ENCODE results near the gene KIF5C. TPM values are rescaled to one million over a fixed set of nuclear protein-coding genes. Genes with fewer than 3 reads are reported as not detected.

Gene KIF5C
- total RNA-seq, 1 donor from 2014 or later, result not detected

DNA sequence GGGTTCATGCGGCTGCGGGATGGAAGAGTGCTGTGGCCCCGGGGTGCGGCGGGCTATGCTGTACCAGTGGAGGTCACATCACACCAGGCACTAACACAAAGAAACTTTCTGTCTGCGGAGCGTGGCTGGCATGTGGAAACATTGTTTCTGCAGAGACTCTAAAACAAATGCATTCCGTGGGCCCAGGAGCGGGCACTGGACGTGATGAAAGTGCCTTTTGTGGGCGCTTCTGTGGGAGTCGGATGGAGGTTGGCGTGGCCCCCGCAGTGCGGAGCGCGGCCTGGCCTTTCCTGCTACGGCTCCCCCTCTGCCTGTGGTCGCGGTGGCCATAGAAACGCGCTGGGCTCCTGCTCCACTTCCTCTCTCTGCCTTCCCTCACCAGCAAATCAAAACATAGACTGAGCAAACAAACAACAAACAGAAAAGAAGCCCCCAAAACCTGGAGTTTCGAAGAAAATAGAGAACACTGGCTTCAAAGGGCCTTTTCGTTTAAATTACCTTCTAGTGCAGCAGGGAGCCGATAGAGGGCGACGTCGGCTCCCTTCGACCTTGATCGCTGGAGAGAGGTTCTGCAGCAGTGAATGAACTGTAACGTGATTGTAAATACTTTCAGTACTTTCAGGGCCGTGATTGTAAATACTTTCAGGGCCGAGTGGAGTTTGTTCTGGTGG is 51.4 kb downstream of the KIF5C start:
- no peaks in the 10 kb centered on the region for H3K27me3 ChIP-seq (ENCODE audit: control insufficient read depth, insufficient read depth, low read length)
- H3K4me3 ChIP-seq (ENCODE audit: low read depth, low read length), result no peak overlapping the region
- H3K36me3 ChIP-seq (ENCODE audit: control insufficient read depth, insufficient read depth, low read length), result no peaks in the 10 kb centered on the region
- DNase-seq (ENCODE audit: low read depth) (peak; percentile 22), FAIRE-seq (no peak)
- TF ChIP-seq, protein P1, sequence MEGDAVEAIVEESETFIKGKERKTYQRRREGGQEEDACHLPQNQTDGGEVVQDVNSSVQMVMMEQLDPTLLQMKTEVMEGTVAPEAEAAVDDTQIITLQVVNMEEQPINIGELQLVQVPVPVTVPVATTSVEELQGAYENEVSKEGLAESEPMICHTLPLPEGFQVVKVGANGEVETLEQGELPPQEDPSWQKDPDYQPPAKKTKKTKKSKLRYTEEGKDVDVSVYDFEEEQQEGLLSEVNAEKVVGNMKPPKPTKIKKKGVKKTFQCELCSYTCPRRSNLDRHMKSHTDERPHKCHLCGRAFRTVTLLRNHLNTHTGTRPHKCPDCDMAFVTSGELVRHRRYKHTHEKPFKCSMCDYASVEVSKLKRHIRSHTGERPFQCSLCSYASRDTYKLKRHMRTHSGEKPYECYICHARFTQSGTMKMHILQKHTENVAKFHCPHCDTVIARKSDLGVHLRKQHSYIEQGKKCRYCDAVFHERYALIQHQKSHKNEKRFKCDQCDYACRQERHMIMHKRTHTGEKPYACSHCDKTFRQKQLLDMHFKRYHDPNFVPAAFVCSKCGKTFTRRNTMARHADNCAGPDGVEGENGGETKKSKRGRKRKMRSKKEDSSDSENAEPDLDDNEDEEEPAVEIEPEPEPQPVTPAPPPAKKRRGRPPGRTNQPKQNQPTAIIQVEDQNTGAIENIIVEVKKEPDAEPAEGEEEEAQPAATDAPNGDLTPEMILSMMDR (IDR thresholded peaks at IDR 0.05; ENCODE audit: insufficient read depth, low read length, severe bottlenecking), result peak; percentile 73

DNA sequence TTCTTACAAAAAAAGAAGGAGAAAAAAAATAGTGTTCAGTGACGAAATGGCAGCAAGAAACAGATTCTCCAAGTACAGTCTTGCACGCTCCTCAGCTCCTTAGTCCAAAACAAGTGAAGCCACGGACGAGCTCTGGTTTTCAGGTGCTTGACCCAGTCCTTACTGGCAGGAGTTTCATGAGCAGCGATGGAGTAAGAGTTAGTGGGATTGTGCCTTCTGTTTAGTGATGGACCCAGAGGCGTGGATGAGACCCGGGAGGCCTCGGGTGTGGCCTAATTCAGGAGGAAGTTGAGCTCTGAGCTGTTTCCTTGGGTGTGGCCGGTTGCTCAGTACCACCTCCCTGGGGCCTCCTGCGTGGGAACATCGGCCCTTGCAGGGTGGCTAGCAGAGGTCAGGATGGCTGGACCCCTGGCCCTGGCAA is 52.0 kb downstream of the KIF5C start:
- no peak for FAIRE-seq
- TF ChIP-seq, protein P1 (IDR thresholded peaks at IDR 0.05; ENCODE audit: insufficient read depth, low read length, severe bottlenecking), result no peak
- no peaks in the 10 kb centered on the region for H3K27me3 ChIP-seq (ENCODE audit: control insufficient read depth, insufficient read depth, low read length)
- no peaks in the 10 kb centered on the region for H3K36me3 ChIP-seq (ENCODE audit: control insufficient read depth, insufficient read depth, low read length)
- H3K4me3 ChIP-seq (ENCODE audit: low read depth, low read length), result no peak overlapping the region
- peak; percentile 0 for DNase-seq (ENCODE audit: low read depth)

GRCh38 chr2:148928395-148928794 is 53.4 kb downstream of the KIF5C start:
- H3K36me3 ChIP-seq (ENCODE audit: control insufficient read depth, insufficient read depth, low read length), result no peaks in the 10 kb centered on the region
- FAIRE-seq, result no peak
- DNase-seq (ENCODE audit: low read depth), result no peak
- TF ChIP-seq, protein P1 (IDR thresholded peaks at IDR 0.05; ENCODE audit: insufficient read depth, low read length, severe bottlenecking), result no peak
- H3K4me3 ChIP-seq (ENCODE audit: low read depth, low read length), result no peak overlapping the region
- H3K27me3 ChIP-seq (ENCODE audit: control insufficient read depth, insufficient read depth, low read length), result no peaks in the 10 kb centered on the region

DNA sequence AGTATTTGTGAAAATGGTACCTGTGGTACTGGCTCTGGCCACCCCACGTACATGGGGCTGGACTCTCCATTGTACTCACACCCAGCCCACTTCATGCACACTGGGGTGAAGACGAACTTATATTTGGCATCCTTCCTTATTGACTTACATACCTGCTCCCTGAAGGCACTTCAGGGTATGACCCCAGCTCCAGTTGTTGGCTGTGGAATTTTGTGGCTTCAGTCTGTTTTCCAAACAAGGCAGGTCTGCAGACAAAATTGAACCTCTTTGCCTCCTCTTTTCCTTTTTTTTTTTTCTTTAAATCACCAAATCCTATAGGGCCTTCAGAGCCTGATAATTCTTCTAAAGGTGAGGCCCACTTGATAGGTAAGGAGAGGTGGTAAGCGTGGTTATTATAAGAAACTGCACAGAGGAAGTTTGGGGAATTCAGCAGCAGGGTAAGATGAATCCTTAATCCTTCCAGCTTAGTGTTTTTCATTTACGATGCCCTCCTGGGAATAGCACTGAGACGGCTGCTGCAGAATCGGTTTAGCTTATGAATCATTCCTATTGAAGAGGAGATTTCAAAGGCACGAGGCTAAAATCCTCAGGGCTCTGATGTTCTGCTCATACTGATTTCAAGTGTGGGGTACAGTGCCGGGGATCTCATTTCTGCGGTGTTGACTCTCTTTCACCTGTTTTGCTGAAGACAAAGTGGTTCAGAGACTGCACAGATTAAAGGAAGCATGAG is 55.2 kb downstream of the KIF5C start:
- FAIRE-seq (no peak), DNase-seq (ENCODE audit: low read depth) (no peak)
- TF ChIP-seq, protein P1 (IDR thresholded peaks at IDR 0.05; ENCODE audit: insufficient read depth, low read length, severe bottlenecking), result no peak
- Histone ChIP-seq H3K4me3 (ENCODE audit: low read depth, low read length) (no peak overlapping the region), H3K36me3 (ENCODE audit: control insufficient read depth, insufficient read depth, low read length) (no peaks in the 10 kb centered on the region), H3K27me3 (ENCODE audit: control insufficient read depth, insufficient read depth, low read length) (no peaks in the 10 kb centered on the region)

DNA sequence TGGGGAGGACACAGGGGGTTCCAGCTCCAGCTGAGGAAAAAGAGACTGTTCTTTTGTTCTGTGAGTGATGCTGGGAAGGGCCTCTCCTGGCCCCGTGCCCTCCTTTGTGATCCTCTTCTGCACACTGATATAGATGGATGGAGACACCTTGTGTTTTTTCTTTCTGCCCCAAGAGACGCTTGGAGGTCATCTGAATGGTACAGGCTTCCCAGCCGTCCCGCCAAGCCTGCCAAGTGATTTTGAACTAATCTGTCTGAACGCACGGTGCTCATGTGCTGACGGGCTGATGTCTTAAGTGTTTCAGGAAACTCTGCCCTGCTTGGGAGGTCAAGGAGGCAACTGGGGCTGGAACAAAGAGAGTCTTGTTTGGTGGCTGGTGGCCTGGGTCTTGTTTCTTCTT is 57.5 kb downstream of the KIF5C start:
- Histone ChIP-seq H3K36me3 (ENCODE audit: control insufficient read depth, insufficient read depth, low read length) (no peaks in the 10 kb centered on the region), H3K4me3 (ENCODE audit: low read depth, low read length) (no peak overlapping the region), H3K27me3 (ENCODE audit: control insufficient read depth, insufficient read depth, low read length) (no peaks in the 10 kb centered on the region)
- TF ChIP-seq, protein P1 (IDR thresholded peaks at IDR 0.05; ENCODE audit: insufficient read depth, low read length, severe bottlenecking), result no peak
- FAIRE-seq, result no peak
- no peak for DNase-seq (ENCODE audit: low read depth)
